ENCODE results near the gene FRMPD1.

DNA sequence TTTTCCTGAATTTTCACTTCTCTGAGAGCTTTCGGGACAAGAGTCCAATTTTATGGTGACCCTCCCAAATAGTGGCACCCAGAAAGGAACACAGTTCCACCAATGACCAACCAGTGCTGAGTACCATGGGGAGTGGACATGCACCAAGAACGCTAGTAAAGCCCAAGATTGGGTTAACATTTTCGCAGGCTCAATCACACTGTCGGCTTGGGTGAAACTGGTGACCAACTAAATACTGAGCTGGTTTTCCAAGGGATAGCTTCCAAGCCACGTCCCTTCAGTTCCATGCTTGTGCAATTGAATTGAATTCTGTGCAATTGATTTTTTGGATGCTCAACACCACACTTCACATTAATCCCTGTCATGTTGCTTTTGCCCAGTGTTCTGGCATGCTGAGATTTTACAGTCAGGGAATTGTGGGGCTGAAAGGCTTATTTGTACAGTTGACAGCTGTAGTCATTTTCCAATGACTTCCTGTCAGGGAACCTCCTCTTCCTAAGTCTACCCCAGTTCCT, 65.3 kb downstream of the FRMPD1 start:
- TF ChIP-seq, protein P1, sequence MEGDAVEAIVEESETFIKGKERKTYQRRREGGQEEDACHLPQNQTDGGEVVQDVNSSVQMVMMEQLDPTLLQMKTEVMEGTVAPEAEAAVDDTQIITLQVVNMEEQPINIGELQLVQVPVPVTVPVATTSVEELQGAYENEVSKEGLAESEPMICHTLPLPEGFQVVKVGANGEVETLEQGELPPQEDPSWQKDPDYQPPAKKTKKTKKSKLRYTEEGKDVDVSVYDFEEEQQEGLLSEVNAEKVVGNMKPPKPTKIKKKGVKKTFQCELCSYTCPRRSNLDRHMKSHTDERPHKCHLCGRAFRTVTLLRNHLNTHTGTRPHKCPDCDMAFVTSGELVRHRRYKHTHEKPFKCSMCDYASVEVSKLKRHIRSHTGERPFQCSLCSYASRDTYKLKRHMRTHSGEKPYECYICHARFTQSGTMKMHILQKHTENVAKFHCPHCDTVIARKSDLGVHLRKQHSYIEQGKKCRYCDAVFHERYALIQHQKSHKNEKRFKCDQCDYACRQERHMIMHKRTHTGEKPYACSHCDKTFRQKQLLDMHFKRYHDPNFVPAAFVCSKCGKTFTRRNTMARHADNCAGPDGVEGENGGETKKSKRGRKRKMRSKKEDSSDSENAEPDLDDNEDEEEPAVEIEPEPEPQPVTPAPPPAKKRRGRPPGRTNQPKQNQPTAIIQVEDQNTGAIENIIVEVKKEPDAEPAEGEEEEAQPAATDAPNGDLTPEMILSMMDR (conservative IDR thresholded peaks at IDR 0.05 in 1 of 2, IDR thresholded peaks at IDR 0.05 in 1 of 2; ENCODE audit: low read depth in 1 of 2, low read length in 2 of 2) = no peak
- TF ChIP-seq EZH2 (IDR thresholded peaks at IDR 0.05; ENCODE audit: low read length, missing control alignments) = no peak

All from fibroblast of lung (primary cell).